Retinal pigment epithelial cell (primary cell): ENCODE results near the gene GNAZ.

ENCODE experiments used
- DNase-seq: peaks from one replicate; pipeline ENCODE4 v3.0.0-alpha.2; 2010; ENCODE audit warnings: low read depth
- H3K4me3 ChIP-seq: 2 replicates; pipeline ENCODE4 v1.5.1; 2011; ENCODE audit warnings: mild to moderate bottlenecking, low read length, control low read depth, moderate library complexity
- TF ChIP-seq, protein P1 (sequence below): conservative IDR thresholded peaks from 2 replicates; pipeline ENCODE4 v1.5.1; 2011; ENCODE audit warnings: low read depth, low read length, control low read depth, inconsistent platforms

GNAZ gene

DNA sequence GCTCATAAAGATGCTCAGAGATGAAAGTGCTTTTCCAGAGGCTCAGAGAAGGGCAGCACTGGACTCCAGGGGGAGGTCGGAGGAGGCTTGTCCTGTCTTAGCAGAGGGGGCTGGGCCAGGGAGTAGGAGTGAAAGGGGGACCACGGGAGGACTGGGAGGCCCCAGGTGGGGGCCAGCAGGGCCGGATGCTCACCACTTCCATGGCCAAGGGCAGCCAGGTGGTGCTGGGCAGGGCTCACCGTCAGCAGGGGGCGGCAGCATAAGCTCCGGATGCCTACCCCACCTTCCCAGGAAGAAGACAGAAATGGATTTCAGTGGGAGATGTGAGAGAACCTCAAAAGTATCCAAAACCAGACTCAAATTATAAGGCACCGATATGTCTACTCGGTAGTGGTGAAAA is 86.0 kb downstream of the GNAZ start:
- H3K4me3 ChIP-seq = no peak overlapping the region
- TF ChIP-seq, protein P1, sequence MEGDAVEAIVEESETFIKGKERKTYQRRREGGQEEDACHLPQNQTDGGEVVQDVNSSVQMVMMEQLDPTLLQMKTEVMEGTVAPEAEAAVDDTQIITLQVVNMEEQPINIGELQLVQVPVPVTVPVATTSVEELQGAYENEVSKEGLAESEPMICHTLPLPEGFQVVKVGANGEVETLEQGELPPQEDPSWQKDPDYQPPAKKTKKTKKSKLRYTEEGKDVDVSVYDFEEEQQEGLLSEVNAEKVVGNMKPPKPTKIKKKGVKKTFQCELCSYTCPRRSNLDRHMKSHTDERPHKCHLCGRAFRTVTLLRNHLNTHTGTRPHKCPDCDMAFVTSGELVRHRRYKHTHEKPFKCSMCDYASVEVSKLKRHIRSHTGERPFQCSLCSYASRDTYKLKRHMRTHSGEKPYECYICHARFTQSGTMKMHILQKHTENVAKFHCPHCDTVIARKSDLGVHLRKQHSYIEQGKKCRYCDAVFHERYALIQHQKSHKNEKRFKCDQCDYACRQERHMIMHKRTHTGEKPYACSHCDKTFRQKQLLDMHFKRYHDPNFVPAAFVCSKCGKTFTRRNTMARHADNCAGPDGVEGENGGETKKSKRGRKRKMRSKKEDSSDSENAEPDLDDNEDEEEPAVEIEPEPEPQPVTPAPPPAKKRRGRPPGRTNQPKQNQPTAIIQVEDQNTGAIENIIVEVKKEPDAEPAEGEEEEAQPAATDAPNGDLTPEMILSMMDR = no peak
- DNase-seq = no peak

DNA sequence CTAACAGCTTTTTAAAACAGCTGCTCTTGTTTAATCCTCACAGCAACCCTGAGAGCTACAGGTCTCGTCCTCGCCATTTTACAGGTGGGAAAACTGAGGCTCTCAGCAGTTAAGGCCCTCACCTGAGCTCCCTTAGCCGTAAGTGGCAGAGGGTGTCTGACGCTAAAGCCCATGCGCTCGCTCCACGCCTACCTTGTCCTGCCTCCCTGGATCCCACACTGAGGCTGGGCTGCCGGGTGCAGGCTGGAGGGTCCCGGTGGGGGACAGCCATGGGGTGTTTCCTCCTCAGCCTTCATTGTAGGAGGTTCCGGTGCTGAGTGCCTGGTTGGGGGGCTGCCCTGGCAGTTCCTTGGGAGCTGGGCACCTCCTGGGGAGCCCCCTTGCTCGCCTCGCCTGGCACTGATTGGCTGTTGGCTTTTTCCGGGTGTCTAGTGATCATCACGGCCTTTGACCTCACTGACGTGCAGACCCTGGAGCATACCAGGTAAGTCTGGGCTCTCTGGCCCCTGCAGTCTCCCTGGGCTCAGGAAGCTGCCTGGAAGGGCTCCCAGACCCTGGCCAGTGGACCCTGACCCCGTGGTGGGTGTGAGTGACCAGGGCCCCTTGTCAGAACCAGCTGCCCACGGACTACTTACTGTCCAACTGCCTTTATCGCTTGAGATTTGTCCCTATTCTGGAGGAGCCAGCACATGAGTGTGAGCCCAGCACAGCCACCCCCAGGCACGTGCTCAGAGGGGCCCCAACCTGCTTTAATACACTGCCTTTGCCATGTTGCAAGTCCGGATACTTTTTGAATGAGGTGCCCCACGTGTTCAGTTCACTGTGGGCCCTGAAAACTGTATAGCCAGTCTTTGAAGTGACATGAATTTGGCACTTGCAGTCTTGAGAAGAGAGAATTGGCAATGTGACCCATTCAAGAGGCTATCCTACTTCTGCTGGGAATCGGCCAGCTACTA is 87.5 kb downstream of the GNAZ start:
- TF ChIP-seq, protein P1 = no peak
- no peak for DNase-seq
- no peak overlapping the region for H3K4me3 ChIP-seq

DNA sequence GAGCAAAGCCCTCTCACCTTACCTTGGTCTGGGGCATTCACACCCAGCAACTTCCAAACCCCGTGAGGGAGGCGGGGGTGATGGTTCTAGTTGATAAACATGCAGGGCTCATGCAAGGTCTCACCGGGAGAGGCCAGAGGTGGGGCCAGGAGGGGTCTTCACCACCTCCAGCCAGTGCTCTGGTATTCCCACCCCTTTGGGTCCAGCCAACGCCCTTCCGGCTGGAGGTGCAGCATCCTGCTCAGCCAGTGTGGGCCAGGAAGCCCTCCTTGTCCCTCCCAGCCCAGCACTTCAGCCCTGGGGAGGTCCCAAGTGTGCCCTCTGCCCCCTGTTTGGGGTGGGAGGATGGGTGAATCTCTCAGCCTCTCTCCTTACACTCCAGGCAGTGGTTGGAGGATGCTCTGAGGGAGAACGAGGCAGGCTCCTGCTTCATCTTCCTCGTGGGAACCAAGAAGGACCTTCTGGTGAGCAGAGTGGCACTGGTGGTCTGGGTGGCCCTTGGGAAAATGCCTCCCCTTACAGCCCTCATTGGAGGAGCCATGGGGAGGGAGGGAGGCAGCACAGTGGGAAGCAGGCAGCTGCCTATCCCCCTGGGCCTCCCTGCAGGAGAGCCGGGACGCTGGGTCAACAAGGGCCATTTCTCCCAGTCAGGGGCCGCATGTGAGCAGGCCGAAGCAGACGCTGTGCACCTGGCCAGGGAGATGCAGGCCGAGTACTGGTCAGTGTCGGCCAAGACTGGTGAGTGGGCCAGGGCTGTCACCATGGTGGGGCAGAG is 88.4 kb downstream of the GNAZ start:
- no peak for DNase-seq
- TF ChIP-seq, protein P1 = no peak
- H3K4me3 ChIP-seq = no peak overlapping the region

DNA sequence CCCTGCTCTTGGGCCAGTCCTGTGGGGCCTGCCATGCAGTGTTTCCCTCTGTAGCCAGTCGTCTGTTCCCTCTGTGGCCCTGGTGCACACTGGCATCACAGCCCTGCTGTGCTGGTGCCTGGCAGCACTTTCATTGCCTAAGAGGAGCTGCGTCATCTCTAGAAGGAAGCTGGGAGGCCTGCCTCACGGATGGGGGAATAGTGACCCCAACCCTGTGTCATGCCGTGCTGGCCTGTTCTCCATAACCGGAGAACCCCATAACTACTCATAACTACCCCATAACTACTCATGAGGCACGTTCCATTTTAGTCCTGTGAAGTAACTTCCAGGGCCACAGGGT is 88.9 kb downstream of the GNAZ start:
- TF ChIP-seq, protein P1 = no peak
- no peak overlapping the region for H3K4me3 ChIP-seq
- no peak for DNase-seq

DNA sequence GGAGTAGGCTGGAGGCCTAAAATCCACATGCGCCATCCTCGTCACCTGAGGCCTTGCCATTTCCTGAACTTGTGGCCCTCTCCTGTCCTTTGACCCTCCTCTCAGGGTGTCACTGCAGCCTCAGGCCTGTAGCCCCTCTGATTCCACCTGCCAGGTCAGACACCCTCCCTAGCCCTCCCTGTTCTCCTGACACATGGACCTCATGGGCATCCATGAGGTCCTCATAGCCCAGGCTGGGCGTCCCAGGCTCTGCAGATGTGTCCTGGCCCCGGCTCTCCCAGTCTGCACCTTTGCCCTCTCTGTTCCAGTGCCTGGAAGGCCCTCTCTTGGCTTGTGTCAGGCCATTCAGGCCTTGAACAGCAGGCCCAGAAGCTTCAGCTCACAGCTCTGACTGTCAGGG is 90.7 kb downstream of the GNAZ start:
- H3K4me3 ChIP-seq = no peak overlapping the region
- TF ChIP-seq, protein P1 = no peak
- no peak for DNase-seq

DNA sequence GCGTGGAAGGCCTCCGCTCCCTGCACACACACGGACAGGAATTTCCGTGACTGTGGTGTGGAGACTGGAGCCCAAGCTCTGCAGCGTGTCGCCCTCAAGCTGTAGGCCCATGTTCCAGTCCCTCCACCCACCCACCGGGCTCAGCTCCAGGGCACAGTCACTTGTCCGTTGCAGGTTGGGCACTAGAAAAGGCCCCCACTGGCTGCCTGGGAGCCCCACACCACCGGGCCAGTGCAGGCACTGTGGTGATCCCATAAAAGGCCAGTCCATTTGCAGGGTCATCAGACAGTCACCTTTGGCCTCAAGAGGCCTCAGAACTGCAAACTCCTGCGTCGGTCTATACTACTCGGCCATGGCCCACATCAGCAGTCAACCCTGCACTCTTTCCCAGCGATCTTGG is 91.3 kb downstream of the GNAZ start:
- no peak overlapping the region for H3K4me3 ChIP-seq
- DNase-seq = no peak
- TF ChIP-seq, protein P1 = no peak
